ENCODE measurements around the gene DMD.

- TF ChIP-seq CTCF (IDR thresholded peaks at IDR 0.05) (no peak), POLR2A (IDR thresholded peaks at IDR 0.05) (no peak)
These were observed 2010.9 kb downstream of the DMD start for GRCh38 chrX:31200430-31200829.
